Raji (cell line): ENCODE measurements around the gene TNFAIP8.

ENCODE experiments used
- POLR2A ChIP-seq: IDR thresholded peaks from 2 replicates; pipeline ENCODE4 v1.6.1; 2011; ENCODE audit warnings: low read depth, low read length, control low read depth; ENCODE audit not compliant: insufficient read depth

The TNFAIP8 gene

DNA sequence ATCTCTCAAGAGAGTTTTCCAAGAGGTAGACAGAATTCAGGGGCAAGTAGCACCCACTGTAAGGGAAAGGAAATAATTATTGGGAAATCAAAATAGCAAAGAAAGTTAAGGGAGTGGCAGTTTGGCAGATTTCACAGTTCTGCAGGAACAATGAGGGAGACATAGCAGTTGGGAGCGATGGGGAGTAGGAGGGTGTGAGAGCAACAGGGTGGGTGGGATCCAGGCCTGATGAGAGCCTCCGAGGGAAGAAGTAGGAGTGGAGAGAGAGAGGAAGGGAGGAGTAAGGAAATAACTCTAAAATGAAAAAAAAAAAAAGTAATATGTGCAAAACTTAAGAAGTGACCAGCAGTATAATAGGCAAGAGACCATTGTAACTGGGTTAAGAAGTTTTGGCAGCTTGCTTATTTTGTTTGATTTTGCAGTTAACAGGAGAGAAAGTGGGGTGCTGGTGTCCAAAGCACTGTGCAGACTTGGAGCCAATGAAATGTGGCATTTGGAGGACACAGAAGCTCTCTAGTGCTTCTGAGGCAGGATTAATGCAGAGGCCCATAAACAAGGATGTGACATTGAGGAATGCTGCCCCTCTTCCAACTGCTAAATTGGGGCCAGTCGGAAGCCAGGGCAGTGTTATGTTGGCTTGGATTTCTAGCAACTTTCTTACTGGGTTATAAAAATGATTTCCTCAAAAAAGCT is 10.2 kb downstream of the TNFAIP8 start:
- TF ChIP-seq POLR2A: no peak

GRCh38 chr5:119366540-119366881 is 10.7 kb downstream of the TNFAIP8 start:
- no peak for TF ChIP-seq POLR2A

DNA sequence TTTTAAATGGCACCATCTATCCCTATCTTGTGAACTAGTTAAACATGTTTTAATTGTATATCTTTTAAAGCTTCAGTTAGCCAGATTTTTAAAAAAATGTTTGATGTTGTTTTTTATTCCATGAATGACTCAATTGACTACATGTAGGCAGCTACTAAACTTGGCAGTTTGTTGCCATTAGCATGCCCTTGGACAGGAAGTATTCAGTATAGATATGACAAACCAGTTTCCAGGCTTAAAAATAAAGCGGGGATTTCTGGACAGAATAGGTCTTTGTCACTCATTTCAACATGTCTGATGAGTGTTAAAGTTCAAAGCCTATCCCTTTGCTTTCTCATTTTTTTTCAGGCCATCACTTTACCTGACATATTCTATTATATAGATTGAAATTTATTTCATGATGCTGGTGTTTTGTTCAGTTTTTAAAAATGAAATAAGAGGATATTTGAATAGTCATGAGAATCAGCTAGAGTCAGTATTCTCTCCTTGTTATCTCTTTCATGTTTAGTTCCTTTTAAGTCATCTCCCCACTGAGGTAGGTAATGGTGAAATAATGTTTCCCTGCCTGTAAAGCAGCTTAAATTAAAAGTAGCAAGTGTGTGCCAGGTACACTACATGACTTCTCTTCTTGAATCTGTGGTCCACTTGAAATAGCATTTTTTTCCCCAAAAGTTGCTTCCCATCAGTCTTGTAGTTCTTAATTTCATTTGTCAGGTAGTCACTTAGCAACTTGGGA is 11.9 kb downstream of the TNFAIP8 start:
- TF ChIP-seq POLR2A: no peak

- TF ChIP-seq POLR2A: no peak
Observed at GRCh38 chr5:119368238-119368630, 12.4 kb downstream of the TNFAIP8 start.

DNA sequence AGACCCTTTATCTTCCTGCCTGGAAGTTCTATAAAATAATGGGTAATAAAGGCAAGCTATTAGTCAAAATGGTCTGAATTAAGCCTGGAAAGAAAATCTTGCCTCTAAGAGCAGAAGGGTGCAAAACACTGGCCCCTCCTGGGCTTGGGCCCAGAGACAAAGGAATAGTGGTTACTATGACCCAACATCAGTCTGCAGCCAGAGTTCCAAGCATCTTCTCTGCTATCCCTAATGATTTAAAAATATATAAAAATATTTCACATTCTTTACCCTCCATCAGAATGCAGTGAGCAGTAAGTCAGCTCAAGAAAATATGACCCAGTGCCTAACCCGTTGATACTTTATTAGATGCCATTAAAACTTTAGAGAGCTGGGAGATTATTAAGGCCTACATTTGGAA is 14.7 kb downstream of the TNFAIP8 start:
- no peak for TF ChIP-seq POLR2A

GRCh38 chr5:119371146-119371545 is 15.3 kb downstream of the TNFAIP8 start:
- no peak for TF ChIP-seq POLR2A

DNA sequence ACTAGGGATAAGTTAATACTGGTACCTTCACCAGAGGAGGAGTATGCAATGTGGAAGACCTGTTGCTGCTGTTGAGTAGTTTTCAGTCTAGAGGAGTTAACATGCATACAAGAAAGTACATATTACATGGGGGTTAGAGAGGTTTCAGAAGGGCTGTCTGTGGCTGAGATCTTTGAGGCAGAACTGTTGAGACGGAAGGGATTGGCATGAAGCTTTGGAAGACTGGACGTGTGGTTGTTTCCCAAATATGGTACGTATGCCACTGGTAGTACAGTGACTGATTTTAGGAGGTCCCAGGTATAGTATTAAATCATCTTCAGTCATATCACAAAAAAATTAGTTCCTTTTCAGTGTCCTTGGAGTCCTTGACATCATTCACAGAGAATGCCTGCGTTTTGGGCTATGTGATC is 17.6 kb downstream of the TNFAIP8 start:
- no peak for TF ChIP-seq POLR2A

- TF ChIP-seq POLR2A: no peak
Observed at GRCh38 chr5:119374901-119375300, 19.1 kb downstream of the TNFAIP8 start.

DNA sequence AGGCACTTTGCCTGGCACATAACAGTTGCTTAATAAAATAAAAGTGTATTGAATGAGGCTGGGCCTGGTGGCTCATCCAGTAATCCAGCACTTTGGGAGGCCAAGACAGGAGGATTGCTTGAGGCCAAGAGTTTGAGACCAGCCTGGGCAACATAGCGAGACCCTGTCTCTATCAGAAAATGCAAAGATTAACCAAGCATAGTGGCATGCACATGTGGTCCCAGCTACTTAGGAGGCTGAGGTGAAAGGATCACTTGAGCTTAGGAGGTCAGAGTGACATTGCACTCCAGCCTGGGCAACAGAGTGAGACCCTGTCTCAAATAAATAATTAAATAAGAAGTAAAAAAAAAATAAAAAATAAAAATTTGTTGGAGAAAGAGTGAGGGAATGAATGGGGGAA is 21.2 kb downstream of the TNFAIP8 start:
- TF ChIP-seq POLR2A: no peak

DNA sequence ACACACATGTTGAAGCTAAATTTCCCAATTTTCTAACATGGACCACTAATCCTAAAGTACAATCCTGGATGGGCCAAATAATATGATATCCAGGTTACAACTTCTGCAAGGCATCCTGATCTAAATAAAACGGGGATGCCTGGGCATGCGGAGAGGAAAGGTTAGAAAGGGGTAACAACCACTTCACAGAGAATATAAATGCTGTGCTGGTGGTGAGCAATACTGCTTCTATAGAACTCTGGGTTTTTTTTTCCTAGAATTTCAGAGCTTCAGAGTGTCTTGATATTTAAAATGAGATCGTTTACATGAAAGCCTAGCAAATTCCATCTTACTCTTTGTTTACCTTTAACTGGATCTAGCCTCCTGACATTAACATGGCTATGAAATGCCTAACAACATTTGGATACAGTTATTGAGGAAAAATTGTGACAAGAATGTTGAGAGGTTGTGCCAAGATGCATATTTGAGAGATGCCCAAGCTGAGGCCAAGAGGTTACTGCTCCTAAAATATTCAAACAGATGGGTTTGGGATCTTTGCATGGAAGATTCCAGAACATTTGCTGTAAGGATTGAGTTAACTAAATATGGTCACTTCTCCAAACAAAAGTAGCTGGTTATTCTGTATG is 22.4 kb downstream of the TNFAIP8 start:
- TF ChIP-seq POLR2A: no peak

DNA sequence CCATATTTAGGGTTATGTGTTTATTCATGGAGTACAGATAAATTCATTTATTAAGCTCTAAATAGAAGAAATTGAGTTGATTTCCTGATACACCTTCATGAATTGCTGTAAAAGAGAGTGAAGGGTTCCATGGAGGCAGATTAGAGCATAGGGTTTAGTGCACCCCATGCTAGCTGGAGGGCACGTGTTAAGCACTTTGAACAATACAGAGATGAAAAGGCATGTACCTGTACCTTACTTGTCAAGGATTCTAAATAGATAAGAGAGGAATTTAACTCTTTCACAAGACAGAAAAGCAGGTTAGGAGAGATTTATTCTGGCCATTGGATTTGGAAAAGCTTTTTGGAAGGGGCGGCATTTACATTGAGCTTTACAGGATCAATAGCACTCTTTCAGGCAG is 23.3 kb downstream of the TNFAIP8 start:
- TF ChIP-seq POLR2A: no peak

DNA sequence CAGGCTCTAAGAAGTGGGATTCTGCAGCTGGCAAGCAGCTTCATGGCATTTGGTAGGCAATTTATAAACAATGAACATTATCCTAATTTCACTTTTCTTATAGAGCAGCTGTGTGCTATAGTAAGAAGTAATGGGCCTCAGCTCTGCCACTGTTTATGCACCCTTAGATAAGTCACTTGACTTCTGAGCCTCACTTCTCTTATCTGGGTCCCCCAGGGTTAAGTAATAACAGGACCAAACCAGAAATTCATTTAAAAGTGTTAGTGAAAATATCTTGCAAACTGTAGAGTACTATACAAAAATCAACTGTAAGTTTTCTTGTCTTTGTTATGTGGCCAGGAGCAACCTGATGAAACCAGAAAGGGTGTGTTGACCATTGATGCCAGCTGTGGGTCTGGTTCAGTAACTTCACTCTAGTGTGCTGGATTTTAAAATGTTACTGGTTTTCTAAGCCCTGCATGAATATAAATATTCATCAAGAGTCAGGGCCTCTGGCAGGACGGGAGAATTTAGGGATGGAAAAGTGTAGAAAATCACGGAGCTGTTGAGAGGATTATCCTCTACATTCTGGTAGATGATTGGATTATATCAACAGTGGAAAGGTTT is 24.2 kb downstream of the TNFAIP8 start:
- TF ChIP-seq POLR2A: no peak

GRCh38 chr5:119382169-119382568 is 26.4 kb downstream of the TNFAIP8 start:
- TF ChIP-seq POLR2A: no peak

GRCh38 chr5:119383008-119383407 is 27.2 kb downstream of the TNFAIP8 start:
- TF ChIP-seq POLR2A: no peak

DNA sequence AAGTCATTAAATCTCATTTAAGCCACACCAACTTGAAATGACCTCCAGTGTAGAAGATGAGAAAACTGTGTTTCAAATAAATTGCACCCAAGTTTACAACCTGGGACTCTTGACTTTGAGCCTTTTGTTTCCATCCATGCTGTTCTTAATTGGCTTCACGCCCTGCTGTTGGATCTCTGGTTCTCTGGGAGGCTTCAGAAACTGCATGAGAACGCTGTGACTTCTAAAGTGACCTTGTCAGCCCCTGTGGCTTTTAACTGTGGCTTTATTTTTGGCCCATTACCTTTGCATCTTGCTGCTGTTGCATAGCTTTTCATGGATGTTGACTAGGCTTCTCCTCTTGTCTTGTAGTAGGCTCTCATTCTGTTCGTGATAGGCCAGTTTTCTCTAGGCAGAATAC is 29.3 kb downstream of the TNFAIP8 start:
- TF ChIP-seq POLR2A: no peak
